ENCODE measurements around the gene CA14.

- TF ChIP-seq CTCF (IDR thresholded peaks at IDR 0.05) (no peak), POLR2AphosphoS5 (IDR thresholded peaks at IDR 0.05; ENCODE audit: low read depth, low read length) (no peak), REST (IDR thresholded peaks at IDR 0.05; ENCODE audit: insufficient read depth in 1 of 2, low read depth in 2 of 2, low read length in 1 of 2) (no peak), TCF7L2 (IDR thresholded peaks at IDR 0.05; ENCODE audit: low read depth, low read length) (no peak)
Observed at GRCh38 chr1:150256554-150257341, 826 bp upstream of the CA14 start.

Data from Panc1 (cell line).